Immature natural killer cell (primary cell): ENCODE measurements around the gene STAC2. TPM values are rescaled to one million over a fixed set of nuclear protein-coding genes. Genes with fewer than 3 reads are reported as not detected.
"Not testable (repeated sequence)": the region's sequence is repeated elsewhere in the genome, so short reads cannot be mapped to it uniquely, and the experiment has no call there.

ENCODE experiments used
- DNase-seq, 3 donors: peaks; one replicate each; pipeline ENCODE4 v3.0.0; 2022; ENCODE audit warnings: mixed read lengths in 1 of 3
- H3K27ac Mint-ChIP-seq, 6 donors: one replicate each; pipeline ENCODE4 v1.8.0; 2020; ENCODE audit warnings: mixed read lengths in 6 of 6, mild to moderate bottlenecking in 5 of 6, inconsistent platforms in 4 of 6, moderate library complexity in 3 of 6
- H3K27me3 Mint-ChIP-seq, 3 donors: one replicate each; pipeline ENCODE4 v1.8.0; 2020 to 2021; ENCODE audit warnings: low read depth in 3 of 3, mild to moderate bottlenecking in 3 of 3, mixed read lengths in 3 of 3, moderate library complexity in 3 of 3, inconsistent platforms in 1 of 3
- H3K36me3 Mint-ChIP-seq, 3 donors: one replicate each; pipeline ENCODE4 v1.8.0; 2020; ENCODE audit warnings: mixed read lengths in 3 of 3, inconsistent platforms in 2 of 3, mild to moderate bottlenecking in 2 of 3
- H3K4me1 Mint-ChIP-seq, 2 donors: one replicate each; pipeline ENCODE4 v1.8.0; 2020; ENCODE audit warnings: inconsistent platforms in 2 of 2, mild to moderate bottlenecking in 2 of 2, mixed read lengths in 2 of 2, moderate library complexity in 1 of 2
- H3K4me3 Mint-ChIP-seq, 5 donors: one replicate each; pipeline ENCODE4 v1.8.0; 2020; ENCODE audit warnings: mild to moderate bottlenecking in 5 of 5, mixed read lengths in 5 of 5, inconsistent platforms in 3 of 5, moderate library complexity in 3 of 5
- H3K9me3 Mint-ChIP-seq, 6 donors: one replicate each; pipeline ENCODE4 v1.8.0; 2020; ENCODE audit warnings: mild to moderate bottlenecking in 6 of 6, mixed read lengths in 6 of 6, inconsistent platforms in 4 of 6, moderate library complexity in 3 of 6
- polyA plus RNA-seq, 3 donors: library from polyadenylated mRNA; unstranded; fragments of 300-500 nt; fragmentation: Illumina TruSeq; gene quantifications; one replicate each; pipeline ENCODE4 v1.2.3, GENCODE V29; 2021

STAC2 gene
- polyA plus RNA-seq, 3 donors from 2014 or later, result not detected

DNA sequence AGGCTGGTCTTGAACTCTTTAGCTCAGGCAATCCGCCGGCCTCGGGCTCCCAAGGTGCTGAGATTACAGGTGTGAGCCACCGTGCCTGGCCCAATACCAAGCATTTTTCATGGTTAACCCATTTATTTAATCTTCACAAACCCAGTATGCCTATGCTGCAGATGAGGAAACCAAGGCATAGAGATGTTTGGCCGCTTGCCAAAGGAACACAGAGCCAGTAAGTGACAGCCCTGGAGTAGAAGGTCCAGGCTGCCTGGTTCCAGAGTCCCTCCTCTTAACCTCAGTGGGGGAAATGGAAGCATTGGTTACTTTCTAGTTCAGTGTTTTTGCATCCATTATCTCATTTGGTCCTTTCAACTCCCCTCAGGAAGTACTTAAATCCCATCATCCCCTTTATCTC is 44.4 kb downstream of the STAC2 start:
- Mint-ChIP-seq H3K27me3 (peaks cover 0 to 3% (median 0%) of the 10 kb centered on the region in 3 donors), H3K36me3 (peaks cover 7 to 19% (median 12%) of the 10 kb centered on the region in 3 donors), H3K4me3 (no peak overlapping the region), H3K9me3 (no peaks in the 10 kb centered on the region), H3K4me1 (no peaks in the 10 kb centered on the region), H3K27ac (no peak overlapping the region)
- DNase-seq, result no peak

DNA sequence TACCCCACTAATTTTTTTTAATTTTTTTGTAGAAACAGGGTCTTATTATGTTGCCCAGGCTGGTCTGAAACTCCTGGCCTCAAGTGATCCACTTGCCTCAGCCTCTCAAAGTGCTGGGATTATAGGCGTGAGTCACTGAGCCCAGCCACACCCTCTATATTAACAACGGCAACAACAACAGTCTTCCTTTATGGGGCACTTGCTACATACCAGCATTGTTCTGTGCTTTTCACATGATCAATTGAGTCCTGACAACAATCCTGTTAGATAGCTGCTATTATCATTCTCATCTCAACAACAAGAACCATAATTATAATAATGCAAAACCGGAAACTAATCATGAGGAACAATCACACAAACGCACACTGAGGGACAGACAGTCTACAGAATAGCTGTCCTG is 47.2 kb downstream of the STAC2 start:
- peaks cover 3 to 6% of the 10 kb centered on the region in 2 donors for H3K4me1 Mint-ChIP-seq
- no peak overlapping the region for H3K4me3 Mint-ChIP-seq
- peaks cover 5 to 20% (median 13%) of the 10 kb centered on the region in 3 donors for H3K36me3 Mint-ChIP-seq
- peaks cover 0 to 3% (median 0%) of the 10 kb centered on the region in 3 donors for H3K27me3 Mint-ChIP-seq
- H3K9me3 Mint-ChIP-seq, result no peaks in the 10 kb centered on the region
- no peak for DNase-seq
- no peak overlapping the region for H3K27ac Mint-ChIP-seq

DNA sequence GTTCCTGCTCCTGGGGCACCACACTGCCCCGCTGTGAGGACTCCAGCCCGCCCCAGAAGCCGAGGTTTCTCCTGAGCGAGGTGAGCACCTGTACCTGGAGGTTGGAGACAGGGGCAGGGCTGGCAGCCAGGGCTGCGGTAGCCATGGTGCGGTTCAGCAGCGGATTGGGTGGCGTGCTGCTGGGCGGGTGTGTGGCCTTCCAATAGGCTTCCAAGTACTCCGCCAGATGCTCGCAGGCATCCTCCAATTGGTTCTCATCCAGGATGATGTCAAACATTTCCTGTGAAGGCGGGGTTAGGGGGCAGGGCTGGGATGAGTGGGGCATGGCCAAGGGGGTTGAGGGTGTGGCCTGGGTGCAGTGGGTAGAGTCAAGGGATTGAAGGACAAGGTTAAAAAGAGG is 48.5 kb downstream of the STAC2 start:
- H3K9me3 Mint-ChIP-seq, result no peaks in the 10 kb centered on the region
- DNase-seq, result no peak
- peak overlapping the region in 1 of 6 donors; percentile 7 for H3K27ac Mint-ChIP-seq
- H3K27me3 Mint-ChIP-seq, result no peaks in the 10 kb centered on the region
- H3K4me1 Mint-ChIP-seq, result peaks cover 3 to 6% of the 10 kb centered on the region in 2 donors
- peaks cover 0 to 10% (median 5%) of the 10 kb centered on the region in 3 donors for H3K36me3 Mint-ChIP-seq
- H3K4me3 Mint-ChIP-seq, result no peak overlapping the region

DNA sequence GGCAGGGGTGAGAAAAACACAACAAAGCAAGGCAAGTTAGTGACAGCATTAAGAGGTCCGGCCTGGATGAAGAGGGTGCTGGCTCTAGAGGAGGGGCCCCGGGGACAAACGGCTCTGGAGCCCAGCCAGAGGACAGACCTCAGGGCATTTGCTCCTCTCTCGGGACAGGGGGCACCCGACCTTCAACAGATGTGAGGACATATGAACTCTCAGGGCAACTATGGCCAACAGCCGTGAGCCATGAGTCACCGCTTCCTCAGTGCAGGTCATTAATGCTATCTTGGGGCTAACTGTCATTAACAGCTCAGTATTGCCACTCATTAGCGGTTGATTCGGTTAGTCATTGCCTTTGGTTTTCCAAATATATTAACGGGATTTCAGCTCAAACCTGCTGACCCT is 50.1 kb downstream of the STAC2 start:
- peaks cover 0 to 10% (median 5%) of the 10 kb centered on the region in 3 donors for H3K36me3 Mint-ChIP-seq
- H3K27me3 Mint-ChIP-seq, result peaks cover 0 to 4% (median 3%) of the 10 kb centered on the region in 3 donors
- no peak overlapping the region for H3K4me3 Mint-ChIP-seq
- no peak overlapping the region for H3K27ac Mint-ChIP-seq
- H3K9me3 Mint-ChIP-seq, result no peaks in the 10 kb centered on the region
- no peak for DNase-seq
- peaks cover 3 to 6% of the 10 kb centered on the region in 2 donors for H3K4me1 Mint-ChIP-seq

- H3K9me3 Mint-ChIP-seq, result no peaks in the 10 kb centered on the region
- H3K36me3 Mint-ChIP-seq, result peaks cover 0 to 10% (median 5%) of the 10 kb centered on the region in 3 donors
- peak overlapping the region in 1 of 6 donors; percentile 10 for H3K27ac Mint-ChIP-seq
- DNase-seq, result peak; percentile 66 to 74 (median 67)
- H3K4me1 Mint-ChIP-seq, result peaks cover 3 to 6% of the 10 kb centered on the region in 2 donors
- H3K4me3 Mint-ChIP-seq, result no peak overlapping the region
- peaks cover 0 to 4% (median 3%) of the 10 kb centered on the region in 3 donors for H3K27me3 Mint-ChIP-seq
Observed at GRCh38 chr17:39174920-39175694, 50.6 kb downstream of the STAC2 start.

DNA sequence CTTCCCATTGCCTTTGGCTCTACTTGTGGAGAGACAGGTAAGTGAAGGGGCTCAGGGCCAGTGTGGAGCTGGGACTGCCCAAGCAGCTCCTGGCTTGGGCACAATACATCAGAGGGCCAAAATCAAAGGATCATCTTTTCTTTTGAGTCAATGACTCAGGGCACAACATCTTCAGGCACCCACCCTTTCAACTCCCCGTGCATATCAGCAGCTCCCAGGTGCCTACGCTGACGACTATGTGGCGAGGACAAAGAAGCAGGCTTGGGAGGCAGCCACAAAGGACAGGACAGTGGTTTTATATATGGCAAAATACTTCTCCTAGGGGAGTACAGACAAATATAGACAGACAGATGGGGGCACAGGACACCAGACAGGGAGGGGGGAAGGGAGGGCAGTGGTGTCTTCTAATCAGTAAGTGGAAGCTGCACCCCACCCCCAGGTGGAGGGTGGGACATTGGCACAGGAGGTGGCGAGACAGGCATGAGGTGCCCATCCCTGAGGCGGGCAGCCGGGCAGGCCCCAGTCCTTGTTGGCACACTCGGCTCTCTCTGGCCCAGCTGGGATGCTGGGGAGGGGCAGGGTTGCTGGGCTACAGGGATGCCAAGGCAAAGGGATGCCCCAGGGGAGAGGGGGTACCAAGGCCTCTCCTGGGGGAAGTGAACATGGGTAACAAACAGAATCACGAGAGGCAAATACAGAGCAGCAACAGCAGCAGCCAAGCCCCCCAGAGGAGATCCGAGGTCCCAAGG is 52.0 kb downstream of the STAC2 start:
- Mint-ChIP-seq H3K27me3 (peaks cover 2 to 4% (median 3%) of the 10 kb centered on the region in 3 donors), H3K4me3 (no peak overlapping the region), H3K36me3 (peaks cover 0 to 10% (median 5%) of the 10 kb centered on the region in 3 donors), H3K4me1 (peaks cover 6 to 11% of the 10 kb centered on the region in 2 donors), H3K9me3 (no peaks in the 10 kb centered on the region), H3K27ac (peak overlapping the region in 1 of 6 donors; percentile 30)
- DNase-seq, result no peak

DNA sequence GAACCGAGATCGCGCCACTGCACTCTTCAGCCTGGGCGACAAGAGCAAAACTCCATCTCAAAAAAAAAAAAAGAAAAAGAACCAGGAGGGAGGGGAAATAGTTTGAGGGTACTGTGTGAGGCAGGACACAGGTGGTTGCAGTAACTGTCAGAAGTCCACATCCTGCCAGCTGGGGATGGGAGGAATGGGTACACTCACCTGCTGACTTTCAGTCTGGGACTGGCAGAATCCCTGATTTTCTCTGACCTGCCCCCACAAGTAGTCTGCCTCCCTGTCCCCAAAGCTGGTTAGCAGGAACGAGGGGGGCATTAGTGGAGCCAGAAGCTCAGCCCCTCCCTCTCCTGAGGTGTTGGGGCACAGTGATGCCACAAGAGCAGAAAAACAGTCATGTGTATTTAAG is 52.7 kb downstream of the STAC2 start:
- Mint-ChIP-seq H3K27me3 (peaks cover 2 to 8% (median 3%) of the 10 kb centered on the region in 3 donors), H3K4me3 (no peak overlapping the region), H3K9me3 (no peaks in the 10 kb centered on the region), H3K27ac (peak overlapping the region in 1 of 6 donors; percentile 30), H3K4me1 (peaks cover 6 to 16% of the 10 kb centered on the region in 2 donors), H3K36me3 (peaks cover 0 to 8% (median 5%) of the 10 kb centered on the region in 3 donors)
- no peak for DNase-seq

GRCh38 chr17:39171933-39172332 is 53.8 kb downstream of the STAC2 start:
- DNase-seq, result no peak
- Mint-ChIP-seq H3K27ac (peak overlapping the region in 2 of 6 donors; percentile 60 to 80), H3K4me3 (peak overlapping the region in 1 of 5 donors; percentile 12), H3K36me3 (peaks cover 0 to 8% (median 5%) of the 10 kb centered on the region in 3 donors), H3K27me3 (peaks cover 2 to 8% (median 3%) of the 10 kb centered on the region in 3 donors), H3K9me3 (no peaks in the 10 kb centered on the region), H3K4me1 (peaks cover 16 to 28% of the 10 kb centered on the region in 2 donors)

- H3K4me3 Mint-ChIP-seq, result no peak overlapping the region
- H3K27me3 Mint-ChIP-seq, result peaks cover 2 to 8% (median 5%) of the 10 kb centered on the region in 3 donors
- no peaks in the 10 kb centered on the region for H3K36me3 Mint-ChIP-seq
- no peak for DNase-seq
- no peak overlapping the region for H3K27ac Mint-ChIP-seq
- H3K9me3 Mint-ChIP-seq, result no peaks in the 10 kb centered on the region
- H3K4me1 Mint-ChIP-seq, result peaks cover 26 to 37% of the 10 kb centered on the region in 2 donors
Observed at GRCh38 chr17:39170558-39170957, 55.2 kb downstream of the STAC2 start.

DNA sequence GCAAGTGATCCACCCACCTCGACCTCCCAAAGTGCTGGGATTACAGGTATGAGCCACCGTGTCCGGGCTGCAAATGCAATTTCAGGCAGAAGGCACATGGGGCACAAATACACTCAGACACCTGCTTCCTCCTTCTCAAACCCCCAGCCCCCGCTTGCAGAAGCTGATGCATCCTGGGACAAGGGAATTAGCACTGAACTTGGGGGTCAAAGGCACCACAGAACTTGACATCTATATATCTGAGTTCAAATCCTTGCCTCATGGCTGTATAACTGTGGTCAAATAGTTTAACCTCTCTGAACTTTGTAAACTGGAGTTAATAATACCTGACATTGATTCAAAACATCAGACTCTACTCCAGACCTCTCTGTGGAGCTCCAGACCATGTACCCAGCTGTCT is 55.6 kb downstream of the STAC2 start:
- peaks cover 2 to 8% (median 5%) of the 10 kb centered on the region in 3 donors for H3K27me3 Mint-ChIP-seq
- H3K27ac Mint-ChIP-seq, result no peak overlapping the region
- no peaks in the 10 kb centered on the region for H3K9me3 Mint-ChIP-seq
- H3K4me1 Mint-ChIP-seq, result peaks cover 28 to 38% of the 10 kb centered on the region in 2 donors
- no peak overlapping the region for H3K4me3 Mint-ChIP-seq
- no peaks in the 10 kb centered on the region for H3K36me3 Mint-ChIP-seq
- DNase-seq, result no peak

GRCh38 chr17:39169518-39169917 is 56.2 kb downstream of the STAC2 start:
- Mint-ChIP-seq H3K36me3 (no peaks in the 10 kb centered on the region), H3K27me3 (peaks cover 2 to 9% (median 8%) of the 10 kb centered on the region in 3 donors), H3K9me3 (no peaks in the 10 kb centered on the region), H3K27ac (no peak overlapping the region), H3K4me3 (peak overlapping the region in 3 of 5 donors; percentile 36 to 53 (median 45)), H3K4me1 (peaks cover 31 to 39% of the 10 kb centered on the region in 2 donors)
- no peak for DNase-seq

DNA sequence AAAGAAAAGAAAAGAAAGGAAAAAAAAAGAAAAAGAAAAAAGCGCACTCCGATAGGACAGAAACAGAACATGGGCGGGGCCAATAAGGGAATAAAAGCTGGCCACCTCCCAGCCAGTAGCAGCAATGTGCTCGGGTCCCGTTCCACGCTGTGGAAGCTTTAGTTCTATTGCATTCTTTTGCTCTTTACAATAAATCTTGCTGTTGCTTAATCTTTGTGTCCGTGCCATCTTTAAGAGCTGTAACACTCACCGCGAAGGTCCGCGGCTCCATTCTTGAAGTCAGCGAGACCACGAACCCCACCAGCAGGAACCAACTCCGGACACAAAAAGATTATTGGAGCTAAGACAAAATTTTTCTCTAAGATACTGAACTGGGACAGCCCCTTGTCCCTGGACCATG is 56.6 kb downstream of the STAC2 start:
- H3K9me3 Mint-ChIP-seq, result no peaks in the 10 kb centered on the region
- H3K36me3 Mint-ChIP-seq, result no peaks in the 10 kb centered on the region
- peaks cover 2 to 10% (median 8%) of the 10 kb centered on the region in 3 donors for H3K27me3 Mint-ChIP-seq
- no peak for DNase-seq
- peak overlapping the region in 3 of 5 donors; percentile 36 to 53 (median 45) for H3K4me3 Mint-ChIP-seq
- H3K4me1 Mint-ChIP-seq, result peaks cover 33 to 42% of the 10 kb centered on the region in 2 donors
- peak overlapping the region in 1 of 6 donors; percentile 32 for H3K27ac Mint-ChIP-seq

DNA sequence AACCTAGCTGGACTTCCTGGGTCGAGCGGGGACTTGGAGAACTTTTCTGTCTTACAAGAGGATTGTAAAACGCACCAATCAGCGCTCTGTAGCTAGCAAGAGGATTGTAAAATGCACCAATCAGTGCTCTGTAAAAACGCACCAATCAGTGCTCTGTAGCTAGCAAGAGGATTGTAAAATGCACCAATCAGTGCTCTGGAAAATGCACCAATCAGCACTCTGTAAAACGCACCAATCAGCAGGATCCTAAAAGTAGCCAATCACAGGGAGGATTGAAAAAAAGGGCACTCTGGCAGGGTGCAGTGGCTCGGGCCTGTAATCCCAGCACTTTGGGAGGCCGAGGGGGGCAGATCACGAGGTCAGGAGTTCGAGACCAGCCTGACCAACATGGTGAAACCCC is 57.2 kb downstream of the STAC2 start:
- H3K9me3 Mint-ChIP-seq, DNase-seq, H3K27me3 Mint-ChIP-seq, H3K36me3 Mint-ChIP-seq: not testable (repeated sequence)
- H3K4me3 Mint-ChIP-seq, result peak overlapping the region in 1 of 5 donors; percentile 24
- peaks cover 35 to 42% of the 10 kb centered on the region in 2 donors for H3K4me1 Mint-ChIP-seq
- peak overlapping the region in 1 of 6 donors; percentile 57 for H3K27ac Mint-ChIP-seq

- Mint-ChIP-seq H3K27ac (peak overlapping the region; percentile 14 to 72 (median 56)), H3K4me1 (peaks cover 35 to 42% of the 10 kb centered on the region in 2 donors), H3K4me3 (peak overlapping the region; percentile 51 to 92 (median 64)), H3K9me3 (no peaks in the 10 kb centered on the region), H3K27me3 (peaks cover 2 to 10% (median 8%) of the 10 kb centered on the region in 3 donors), H3K36me3 (no peaks in the 10 kb centered on the region)
- peak; percentile 39 to 45 (median 40) for DNase-seq
Observed at GRCh38 chr17:39167476-39167875, 58.3 kb downstream of the STAC2 start.
